Testis (tissue), 2 donors: ENCODE results near the gene NT5C1A.

Experiments used
- CTCF ChIP-seq, 3 experiments: fragments of 450-650 bp in 2 of 3; fragments of 200-600 bp in 1 of 3; sonication (generic) in 1 of 3; IDR thresholded peaks; one replicate each; pipeline ENCODE4 v1.5.1; 2016 to 2019; ENCODE audit warnings: antibody characterized with exemption in 3 of 3, mild to moderate bottlenecking in 2 of 3, moderate library complexity in 1 of 3
- POLR2A ChIP-seq: fragments of 450-650 bp; IDR thresholded peaks from one replicate; pipeline ENCODE4 v1.6.1; 2017; ENCODE audit warnings: antibody characterized with exemption, mild to moderate bottlenecking, moderate library complexity

GRCh38 chr1:39635205-39635870 is 36.6 kb downstream of the NT5C1A start:
- TF ChIP-seq POLR2A, result no peak
- TF ChIP-seq CTCF (IDR thresholded peaks at IDR 0.05), result no peak
